ENCODE data around the gene FGF1.

Gene FGF1

GRCh38 chr5:142585451-142585850 is 100.4 kb downstream of the FGF1 start:
- ChIA-PET POLR2A (no interaction called here), CTCF (interaction anchor here (0.6 to 2.1 kb wide), 13 partner anchors 9 to 1429 kb away, joined by 3 to 10 read pairs (median 3); no protein-coding TSS in a partner anchor)
- Histone ChIP-seq H3K4me3 (ENCODE audit: low read depth, low read length) (no peak overlapping the region), H3K27ac (ENCODE audit: extremely low read depth, low read depth, low read length) (no peak overlapping the region), H3K9me3 (ENCODE audit: control insufficient read depth, insufficient read depth, low read depth, low read length) (no peaks in the 10 kb centered on the region), H3K36me3 (ENCODE audit: control insufficient read depth in 2 of 2, insufficient read depth in 1 of 2, low read length in 2 of 2) (no peaks in the 10 kb centered on the region), H3K4me1 (ENCODE audit: control insufficient read depth, insufficient read depth, low read length) (no peaks in the 10 kb centered on the region)
- TF ChIP-seq REPIN1 (tag by site-specific recombination; IDR thresholded peaks at IDR 0.05; ENCODE audit: low read depth) (no peak), ZNF623 (tag by site-specific recombination; IDR thresholded peaks at IDR 0.05) (peak; percentile 83)

- TF ChIP-seq HOXC10 (CRISPR knock-in tag; IDR thresholded peaks at IDR 0.05) (no peak), KLF1 (tag by site-specific recombination; IDR thresholded peaks at IDR 0.05) (no peak), GLI4 (tag by site-specific recombination; IDR thresholded peaks at IDR 0.05) (no peak), ZNF426 (tag by site-specific recombination; IDR thresholded peaks at IDR 0.05) (no peak), IKZF3 (tag by site-specific recombination; IDR thresholded peaks at IDR 0.05) (no peak)
- Histone ChIP-seq H3K36me3 (ENCODE audit: control insufficient read depth in 2 of 2, insufficient read depth in 1 of 2, low read length in 2 of 2) (no peaks in the 10 kb centered on the region), H3K4me3 (ENCODE audit: low read depth, low read length) (no peak overlapping the region), H3K27ac (ENCODE audit: extremely low read depth, low read depth, low read length) (no peak overlapping the region), H3K9me3 (ENCODE audit: control insufficient read depth, insufficient read depth, low read depth, low read length) (no peaks in the 10 kb centered on the region), H3K4me1 (ENCODE audit: control insufficient read depth, insufficient read depth, low read length) (no peaks in the 10 kb centered on the region)
- CTCF ChIA-PET = interaction anchor here (0.6 to 2.1 kb wide), 14 partner anchors 9 to 1429 kb away, joined by 3 to 10 read pairs (median 3); partner anchors contain the start of gene PCDH12
- POLR2A ChIA-PET = no interaction called here
These were observed 101.0 kb downstream of the FGF1 start for GRCh38 chr5:142584891-142585290.

- Histone ChIP-seq H3K36me3 (ENCODE audit: control insufficient read depth in 2 of 2, insufficient read depth in 1 of 2, low read length in 2 of 2) (no peaks in the 10 kb centered on the region), H3K4me3 (ENCODE audit: low read depth, low read length) (no peak overlapping the region), H3K27ac (ENCODE audit: extremely low read depth, low read depth, low read length) (no peak overlapping the region), H3K4me1 (ENCODE audit: control insufficient read depth, insufficient read depth, low read length) (no peaks in the 10 kb centered on the region), H3K9me3 (ENCODE audit: control insufficient read depth, insufficient read depth, low read depth, low read length) (no peaks in the 10 kb centered on the region)
- POLR2A ChIA-PET = no interaction called here
- TF ChIP-seq BCL6B (tag by site-specific recombination; IDR thresholded peaks at IDR 0.05) = no peak
- TF ChIP-seq ZNF10 (tag by site-specific recombination; IDR thresholded peaks at IDR 0.05) = peak; percentile 66; the same call in 1 of the 2 replicates
- TF ChIP-seq PRDM10 (tag by site-specific recombination; IDR thresholded peaks at IDR 0.05) = no peak
- no peak for TF ChIP-seq MZF1 (tag by site-specific recombination; IDR thresholded peaks at IDR 0.05; ENCODE audit: borderline replicate concordance)
- no peak for TF ChIP-seq ZNF23 (tag by site-specific recombination; IDR thresholded peaks at IDR 0.05; ENCODE audit: borderline replicate concordance)
- no peak for TF ChIP-seq ZNF223 (tag by site-specific recombination; IDR thresholded peaks at IDR 0.05)
- CTCF ChIA-PET = no interaction called here
These were observed 107.6 kb downstream of the FGF1 start for GRCh38 chr5:142578161-142578830.

GRCh38 chr5:142576804-142577203 is 109.1 kb downstream of the FGF1 start:
- H3K4me3 ChIP-seq (ENCODE audit: low read depth, low read length) = no peak overlapping the region
- H3K27ac ChIP-seq (ENCODE audit: extremely low read depth, low read depth, low read length) = no peak overlapping the region
- ChIA-PET POLR2A (no interaction called here), CTCF (interaction anchor here (0.7 to 1.0 kb wide), 2 partner anchors 8 to 229 kb away, joined by 3 to 5 read pairs; no protein-coding TSS in a partner anchor)
- no peak for TF ChIP-seq OVOL3 (tag by site-specific recombination; IDR thresholded peaks at IDR 0.05)
- no peak for TF ChIP-seq INSM2 (tag by site-specific recombination; IDR thresholded peaks at IDR 0.05)
- no peak for TF ChIP-seq ZNF280D (tag by site-specific recombination; IDR thresholded peaks at IDR 0.05)
- TF ChIP-seq ZNF791 (tag by site-specific recombination; IDR thresholded peaks at IDR 0.05) = no peak
- H3K9me3 ChIP-seq (ENCODE audit: control insufficient read depth, insufficient read depth, low read depth, low read length) = no peaks in the 10 kb centered on the region
- no peaks in the 10 kb centered on the region for H3K36me3 ChIP-seq (ENCODE audit: control insufficient read depth in 2 of 2, insufficient read depth in 1 of 2, low read length in 2 of 2)
- peaks cover 3% of the 10 kb centered on the region; the same call in 1 of the 2 replicates for H3K4me1 ChIP-seq (ENCODE audit: control insufficient read depth, insufficient read depth, low read length)
